K562 (cell line): ENCODE results near the gene MPZL3. TPM values are rescaled to one million over a fixed set of nuclear protein-coding genes. Genes with fewer than 3 reads are reported as not detected.

ENCODE experiments used
- ATAC-seq: fragments of 200-7000 bp; cut with Tn5 transposase; 3 replicates; pipeline ENCODE4 v1.9.1; 2020; ENCODE audit warnings: moderate library complexity
- BruUV-seq: library from RNA; stranded (reverse); fragments of 400-500 nt; replicated peaks from 2 replicates; lab custom pipeline; 2021; lab: Mats Ljungman, UMichigan
- CTCF ChIA-PET: fragments of 300-600 bp; formaldehyde crosslinking; extraction: SDS; loops from one replicate; lab custom pipeline; 2021; ENCODE audit warnings: low intra/inter-chr PET ratio; lab: Yijun Ruan, JAX
- POLR2A ChIA-PET: fragments of 300-600, 350-650 bp; sonication (Branson Sonifier 250); formaldehyde crosslinking; extraction: SDS; loops from one replicate; lab custom pipeline; 2021; ENCODE audit warnings: antibody characterized with exemption, inconsistent platforms; lab: Yijun Ruan, JAX
- DNase-seq, 4 experiments: peaks; one replicate each; pipeline versions ENCODE4 v3.0.0 to v3.0.0-alpha.2; 2011 to 2018; ENCODE audit warnings: low spot score in 3 of 4, mixed read lengths in 3 of 4; ENCODE audit errors: extremely low read depth in 1 of 4
- FAIRE-seq: peaks from 2 replicates; lab custom pipeline; 2011; peaks lifted over from hg19 to GRCh38; lab: Jason Lieb, UNC
- H2AFZ ChIP-seq: 2 replicates; pipeline ENCODE4 v1.6.0; 2011; ENCODE audit warnings: low read depth, low read length, control low read depth, inconsistent platforms
- H3K27ac ChIP-seq: fragments of 200-600 bp; 3 replicates; pipeline ENCODE4 v1.8.0; 2011; ENCODE audit warnings: low read depth, mild to moderate bottlenecking, control low read depth, inconsistent platforms, low read length, moderate library complexity, mixed read lengths; ENCODE audit errors: extremely low read depth
- H3K27me3 ChIP-seq, 2 experiments: fragments of 300-600 bp in 1 of 2; 2 replicates in 1 of 2; 3 replicates in 1 of 2; pipeline versions ENCODE4 v1.6.0 to v1.8.0; 2011; ENCODE audit warnings: inconsistent platforms in 2 of 2, low read length in 2 of 2, mild to moderate bottlenecking in 1 of 2, mixed read lengths in 1 of 2, moderate library complexity in 1 of 2; ENCODE audit not compliant: control insufficient read depth in 2 of 2, insufficient read depth in 2 of 2
- H3K36me3 ChIP-seq: fragments of 300-600 bp; 3 replicates; pipeline ENCODE4 v1.8.0; 2011; ENCODE audit warnings: mild to moderate bottlenecking, low read length, inconsistent platforms; ENCODE audit not compliant: control insufficient read depth, insufficient read depth
- H3K4me1 ChIP-seq, 2 experiments: fragments of 200-600 bp in 1 of 2; replicated peaks in 1 of 2; 2 replicates in 1 of 2; 3 replicates in 1 of 2; pipeline versions ENCODE4 v1.5.1 to v1.8.0; 2011; ENCODE audit warnings: inconsistent platforms in 2 of 2, low read length in 2 of 2, mild to moderate bottlenecking in 1 of 2, mixed read lengths in 1 of 2, moderate library complexity in 1 of 2; ENCODE audit not compliant: control insufficient read depth in 2 of 2, insufficient read depth in 2 of 2
- H3K4me2 ChIP-seq: 2 replicates; pipeline ENCODE4 v1.6.1; 2011; ENCODE audit warnings: low read length, control low read depth, inconsistent platforms, mixed read lengths; ENCODE audit not compliant: insufficient read depth
- H3K4me3 ChIP-seq: fragments of 200-600 bp; sonication (generic), shearing (Covaris generic); 2 replicates; pipeline ENCODE4 v1.5.1; 2016; ENCODE audit warnings: control low read depth, inconsistent platforms
- H3K79me2 ChIP-seq: fragments of 200-600 bp; 3 replicates; pipeline ENCODE4 v1.8.0; 2011; ENCODE audit warnings: low read length, inconsistent platforms; ENCODE audit not compliant: control insufficient read depth, insufficient read depth
- H3K9ac ChIP-seq, 2 experiments: 2 replicates each; pipeline versions ENCODE4 v1.6.0 to v1.6.1; 2011; ENCODE audit warnings: low read depth in 2 of 2, low read length in 2 of 2, control low read depth in 1 of 2, inconsistent platforms in 1 of 2, mild to moderate bottlenecking in 1 of 2, mixed read lengths in 1 of 2; ENCODE audit not compliant: insufficient read depth in 1 of 2
- H3K9me1 ChIP-seq: one replicate; pipeline ENCODE4 v1.6.0; 2011; ENCODE audit warnings: inconsistent platforms, mild to moderate bottlenecking, low read length, moderate library complexity; ENCODE audit not compliant: control insufficient read depth, insufficient read depth
- H3K9me3 ChIP-seq: replicated peaks from 2 replicates; pipeline ENCODE4 v1.5.1; 2011; ENCODE audit warnings: low read depth, low read length, inconsistent platforms; ENCODE audit not compliant: control insufficient read depth, insufficient read depth
- H4K20me1 ChIP-seq: replicated peaks from 2 replicates; pipeline ENCODE4 v1.6.1; 2011; ENCODE audit warnings: low read length, inconsistent platforms, mixed read lengths; ENCODE audit not compliant: control insufficient read depth, insufficient read depth
- CHD1 ChIP-seq: fragments of 200-600 bp; sonication (generic); IDR thresholded peaks from one replicate; pipeline ENCODE4 v1.6.1; 2012; ENCODE audit warnings: mild to moderate bottlenecking, moderate library complexity, low read length, inconsistent platforms
- DACH1 ChIP-seq: fragments of 450-650 bp; IDR thresholded peaks from 2 replicates; pipeline ENCODE4 v1.6.1; 2018; ENCODE audit not compliant: partially characterized antibody
- ELF2 ChIP-seq: fragments of 250-450 bp; sonication (Bioruptor Pico); IDR thresholded peaks from 2 replicates; pipeline ENCODE4 v1.5.0; 2021; ENCODE audit warnings: mild to moderate bottlenecking
- ETV6 ChIP-seq, 3 experiments: fragments of 150-350 bp in 1 of 3; sonication (generic) in 1 of 3; formaldehyde crosslinking in 1 of 3; IDR thresholded peaks; 2 replicates each; pipeline versions ENCODE4 v1.6.1 to v1.8.0; 2014 to 2022; ENCODE audit warnings: borderline replicate concordance in 2 of 3, low read depth in 2 of 3, antibody characterized with exemption in 1 of 3, low read length in 1 of 3, mild to moderate bottlenecking in 1 of 3, missing genetic modification reagents in 1 of 3
- NFIX ChIP-seq: fragments of 250-450 bp; sonication (Bioruptor Pico); IDR thresholded peaks from 2 replicates; pipeline ENCODE4 v1.4.0; 2020; ENCODE audit warnings: low read depth, mild to moderate bottlenecking, moderate library complexity
- TAF9B ChIP-seq: fragments of 450-650 bp; IDR thresholded peaks from 2 replicates; pipeline ENCODE4 v1.6.1; 2018; ENCODE audit warnings: mild to moderate bottlenecking; ENCODE audit not compliant: partially characterized antibody
- XRCC4 ChIP-seq: IDR thresholded peaks from one replicate; pipeline ENCODE4 v1.6.1; 2011; ENCODE audit not compliant: insufficient read depth, insufficient read length; ENCODE audit errors: extremely low read depth
- ZNF140 ChIP-seq: fragments of 250-450 bp; sonication (Bioruptor Pico); IDR thresholded peaks from 2 replicates; pipeline ENCODE4 v1.8.0; 2021; ENCODE audit warnings: moderate library complexity, mild to moderate bottlenecking, inconsistent platforms
- ZNF668 ChIP-seq: fragments of 250-450 bp; sonication (Bioruptor Pico); IDR thresholded peaks from 2 replicates; pipeline ENCODE4 v1.8.0; 2022; ENCODE audit warnings: mild to moderate bottlenecking, inconsistent platforms
- WGBS: fragments of 100-300 bp; shearing (Covaris generic); methylation state at CpG from one replicate; pipeline ENCODE4 v1.1.6; 2016; ENCODE audit warnings: low coverage, mixed read lengths; ENCODE audit not compliant: insufficient coverage; ENCODE audit errors: missing lambda C conversion rate; 5-methylcytosine and 5-hydroxymethylcytosine counted together
- in situ Hi-C: fragments of 300-500 bp; cut with MboI; formaldehyde crosslinking; loops from 4 replicates; pipeline ENCODE4 v1.15.0; 2018; ENCODE audit warnings: inconsistent platforms, mixed read lengths
- intact Hi-C: fragments of 100-400 bp; cut with micrococcal nuclease; formaldehyde crosslinking; loops from 2 replicates; pipeline ENCODE4 v1.14.2; 2022
- polyA plus RNA-seq, 8 experiments: library from polyadenylated mRNA; depleted of rRNA in 4 of 8; stranded (reverse) in 5 of 8; unstranded in 3 of 8; fragments of >200 nt; fragmentation: Nextera tagmentation in 2 of 8; fragmentation: Illumina TruSeq in 1 of 8; extraction: Ambion mirVana in 2 of 8; extraction: Trizol in 1 of 8; gene quantifications; 2 replicates each; pipeline versions ENCODE4 v1.2.1 to v1.2.3, GENCODE V29; 2011 to 2014; ENCODE audit warnings: inconsistent platforms in 1 of 8, missing spikeins in 1 of 8
- total RNA-seq, 7 experiments: library from RNA; depleted of rRNA in 6 of 7; stranded (reverse); fragments of >200 nt in 6 of 7; fragmentation: Illumina TruSeq in 2 of 7; extraction: Trizol in 2 of 7; gene quantifications; 2 replicates each; pipeline versions ENCODE4 v1.2.1 to v1.2.3, GENCODE V29; 2011 to 2021; ENCODE audit warnings: low replicate concordance in 1 of 7
- TF ChIP-seq, protein P1 (sequence below): fragments of 450-650 bp; IDR thresholded peaks from 2 replicates; pipeline ENCODE4 v1.6.1; 2016; ENCODE audit warnings: low read depth, mild to moderate bottlenecking, moderate library complexity

MPZL3 gene
- total and polyA plus RNA-seq, 9 of the 15 experiments (the other 6 are each of a cell fraction or from before 2014, with no cell fraction given), result 0.97 to 2.9 (median 1.6) TPM

DNA sequence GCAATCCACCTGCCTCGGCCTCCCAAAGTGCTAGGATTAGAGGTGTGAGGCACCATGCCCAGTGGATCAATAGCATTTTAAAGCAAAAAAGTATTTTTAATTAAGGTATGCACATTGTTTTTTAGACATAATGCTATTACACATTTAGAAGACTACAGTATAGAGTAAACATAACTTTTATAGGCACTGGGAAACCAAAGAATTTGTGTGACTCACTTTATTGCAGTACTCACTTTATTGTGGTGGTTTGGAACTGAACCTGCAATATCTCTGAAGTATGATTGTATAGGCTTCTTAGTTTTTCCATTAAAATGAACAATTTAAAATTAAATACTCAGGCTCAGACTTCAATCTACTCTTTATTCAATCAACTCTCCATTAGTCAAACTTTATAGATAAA is 34.8 kb upstream of the MPZL3 start:
- Histone ChIP-seq H3K9me1 (no peaks in the 10 kb centered on the region), H3K27ac (no peak overlapping the region), H3K79me2 (no peaks in the 10 kb centered on the region)
- in situ Hi-C loops, result no loop called here
- FAIRE-seq, result no peak
- no peak for TF ChIP-seq CHD1
- no peak for TF ChIP-seq ELF2 (CRISPR knock-in tag)
- no peak for TF ChIP-seq NFIX (CRISPR knock-in tag)
- TF ChIP-seq, protein P1, sequence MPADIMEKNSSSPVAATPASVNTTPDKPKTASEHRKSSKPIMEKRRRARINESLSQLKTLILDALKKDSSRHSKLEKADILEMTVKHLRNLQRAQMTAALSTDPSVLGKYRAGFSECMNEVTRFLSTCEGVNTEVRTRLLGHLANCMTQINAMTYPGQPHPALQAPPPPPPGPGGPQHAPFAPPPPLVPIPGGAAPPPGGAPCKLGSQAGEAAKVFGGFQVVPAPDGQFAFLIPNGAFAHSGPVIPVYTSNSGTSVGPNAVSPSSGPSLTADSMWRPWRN, result no peak
- TF ChIP-seq ZNF140 (CRISPR knock-in tag), result no peak
- no peak for TF ChIP-seq DACH1
- TF ChIP-seq XRCC4, result no peak
- no peak for TF ChIP-seq TAF9B
- no peak for TF ChIP-seq ETV6 (IDR thresholded peaks at IDR 0.05; ENCODE audit: borderline replicate concordance in 1 of 2, low read depth in 2 of 2, low read length in 1 of 2)
- no peak for TF ChIP-seq ETV6 (CRISPR knock-in tag; IDR thresholded peaks at IDR 0.05; ENCODE audit: borderline replicate concordance)
- TF ChIP-seq ZNF668 (CRISPR knock-in tag), result no peak
- TF ChIP-seq, all 486 proteins: peak for 0
- CTCF ChIA-PET, result no interaction called here
- H4K20me1 ChIP-seq, result no peaks in the 10 kb centered on the region
- peaks cover 0 to 5% of the 10 kb centered on the region in 2 experiments; a peak in 1 of 5 replicates for H3K4me1 ChIP-seq
- no peak overlapping the region for H3K4me3 ChIP-seq
- H3K27me3 ChIP-seq, result peaks cover 0 to 3% of the 10 kb centered on the region in 2 experiments; a peak in 2 of 5 replicates
- H3K9me3 ChIP-seq, result no peaks in the 10 kb centered on the region
- POLR2A ChIA-PET, result interaction anchor here (0.7 kb wide), 1 partner anchor 89 kb away, joined by 3 read pairs; no protein-coding TSS in a partner anchor
- ATAC-seq (no peak), DNase-seq (no peak)
- H3K4me2 ChIP-seq, result no peak overlapping the region
- H3K36me3 ChIP-seq, result no peaks in the 10 kb centered on the region
- no TSS peak for BruUV-seq
- H2AFZ ChIP-seq, result no peak overlapping the region
- intact Hi-C loops, result no loop called here
- no peak overlapping the region for H3K9ac ChIP-seq
- WGBS, result 11% methylated on average over 1 of the region's 1 CpG
